ENCODE results near the gene MAP4K4.
"Not testable (repeated sequence)": the region's sequence is repeated elsewhere in the genome, so short reads cannot be mapped to it uniquely, and the experiment has no call there.

The MAP4K4 gene

DNA sequence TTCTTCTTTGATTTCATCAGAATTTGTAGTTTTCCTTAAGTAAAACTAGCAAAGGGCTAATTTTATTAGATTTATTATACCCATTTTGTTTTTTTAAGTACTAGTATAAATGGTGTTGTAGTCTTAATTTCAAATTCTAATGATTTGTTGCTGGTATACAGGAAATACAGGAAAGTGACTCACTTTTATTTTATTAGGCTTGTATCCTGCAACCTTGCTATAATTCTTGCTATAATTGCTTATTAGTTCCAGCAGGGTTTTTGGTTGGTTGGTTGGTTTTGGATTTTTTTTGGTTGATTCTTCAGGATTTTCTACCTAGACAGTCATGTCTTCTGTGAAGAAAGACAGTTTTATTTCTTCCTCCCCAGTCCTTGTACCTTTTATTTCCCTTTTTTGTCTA, 183.6 kb downstream of the MAP4K4 start:
- no peak for DNase-seq

DNA sequence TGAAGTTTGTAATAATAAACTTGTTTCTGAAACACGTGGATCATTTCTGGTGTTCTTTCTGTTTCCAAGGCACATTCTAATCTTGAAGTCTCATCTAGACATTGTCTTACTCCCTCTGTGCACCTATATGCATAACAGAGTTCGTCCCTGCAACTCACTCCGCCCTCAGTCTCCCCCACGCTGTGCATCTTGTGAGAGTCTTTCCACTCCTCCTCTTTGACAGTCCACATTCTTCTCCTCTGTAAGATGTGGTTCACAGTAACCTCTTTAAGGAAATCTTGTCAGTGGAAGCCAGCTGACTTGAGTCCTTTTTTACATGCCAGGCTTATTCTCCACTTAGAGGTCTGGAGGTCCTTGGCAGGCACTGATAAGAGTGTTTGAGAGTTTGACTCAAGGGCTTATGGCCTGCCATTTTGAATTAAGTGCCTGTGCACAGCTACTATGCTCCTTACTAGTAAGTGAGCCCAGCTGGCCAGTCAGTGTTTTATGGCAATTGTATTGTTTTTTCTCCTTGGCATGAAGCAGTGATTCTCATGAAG, 185.3 kb downstream of the MAP4K4 start:
- DNase-seq, result no peak

DNA sequence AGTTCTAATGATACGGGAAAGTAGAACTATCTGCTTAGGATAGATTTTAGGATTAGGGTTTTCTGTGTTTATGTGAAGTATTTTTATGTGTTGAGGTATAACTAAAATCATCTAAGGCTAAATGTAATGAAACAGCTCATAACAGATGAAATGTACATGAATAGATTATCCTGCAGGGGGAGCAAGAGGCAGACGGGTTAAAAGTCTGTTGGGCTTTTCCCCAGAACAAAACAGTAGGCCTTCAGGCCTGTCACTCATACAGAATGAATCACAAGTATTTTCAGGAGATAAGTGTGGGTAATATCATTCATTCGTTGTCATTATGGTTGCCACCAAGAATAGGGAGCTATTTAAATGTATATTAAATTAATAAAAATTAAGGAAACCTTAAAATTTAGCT, 186.4 kb downstream of the MAP4K4 start:
- DNase-seq, result peak; percentile 50

DNA sequence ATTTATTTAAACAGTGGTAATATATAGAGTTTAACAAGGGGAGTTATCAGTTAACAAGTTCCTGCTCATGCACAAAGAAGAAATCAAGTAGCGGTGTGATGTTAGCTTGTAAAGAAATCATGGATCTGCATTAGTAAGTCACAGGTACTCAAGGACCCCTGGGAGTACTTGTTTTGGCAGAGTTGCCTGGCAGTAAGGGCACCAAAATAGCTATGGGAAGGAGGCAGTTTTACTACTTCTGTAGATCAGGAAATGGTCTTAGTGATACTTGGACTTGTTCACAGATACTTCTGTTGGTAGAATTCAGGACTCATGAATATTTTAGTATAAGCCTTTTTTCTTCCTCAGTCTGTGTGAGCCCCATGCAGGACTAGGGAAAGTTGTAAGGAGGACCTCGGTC, 186.9 kb downstream of the MAP4K4 start:
- no peak for DNase-seq

DNA sequence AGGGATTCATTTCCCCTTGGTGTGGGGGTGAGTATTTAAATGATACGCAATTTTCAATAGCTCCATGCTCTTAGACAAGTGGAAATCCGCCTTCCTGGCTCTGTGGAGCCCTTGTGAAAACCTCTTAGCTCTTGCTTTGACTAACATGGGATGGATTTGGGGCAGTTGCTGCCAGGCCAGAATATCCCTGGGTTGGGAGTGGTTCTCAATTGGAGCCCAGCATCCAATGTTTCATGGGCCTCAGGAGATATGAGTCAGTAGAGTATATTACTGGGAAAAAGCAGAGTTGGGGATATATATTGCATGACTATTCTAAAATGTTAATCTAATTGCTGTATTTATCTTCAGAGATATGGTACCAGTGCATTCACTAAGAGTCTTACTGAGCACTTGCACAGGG, 189.8 kb downstream of the MAP4K4 start:
- DNase-seq, result no peak

DNA sequence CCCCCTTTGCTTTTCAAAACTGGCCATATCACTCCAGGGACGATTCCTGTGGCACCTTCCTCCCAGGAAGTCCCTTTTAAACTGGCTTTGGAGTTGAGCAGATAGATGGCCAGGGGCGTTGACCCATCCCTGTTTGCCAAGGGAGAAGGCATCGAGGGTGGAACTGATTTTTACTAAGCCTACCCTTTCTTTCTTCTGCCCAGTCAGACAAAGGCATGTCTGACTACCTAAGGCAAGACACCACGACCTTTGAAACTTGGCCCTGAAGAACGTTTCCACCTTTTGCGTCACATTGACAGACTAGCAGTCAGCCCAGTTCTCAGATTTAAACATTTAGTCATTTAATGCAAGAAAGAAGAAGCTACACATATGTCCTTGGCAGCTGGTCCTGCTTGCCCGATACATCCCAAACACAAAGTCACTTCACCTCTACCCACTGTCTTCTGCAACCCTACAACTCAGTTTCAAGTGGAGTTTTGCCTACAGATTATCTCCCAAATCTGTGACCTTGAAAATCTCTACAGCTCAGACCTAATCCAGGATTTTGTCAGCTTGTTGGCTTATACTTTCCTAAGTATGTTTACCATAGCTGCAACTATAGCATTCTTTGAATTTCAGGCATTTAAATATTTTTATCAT, 192.1 kb downstream of the MAP4K4 start:
- no peak for DNase-seq

DNA sequence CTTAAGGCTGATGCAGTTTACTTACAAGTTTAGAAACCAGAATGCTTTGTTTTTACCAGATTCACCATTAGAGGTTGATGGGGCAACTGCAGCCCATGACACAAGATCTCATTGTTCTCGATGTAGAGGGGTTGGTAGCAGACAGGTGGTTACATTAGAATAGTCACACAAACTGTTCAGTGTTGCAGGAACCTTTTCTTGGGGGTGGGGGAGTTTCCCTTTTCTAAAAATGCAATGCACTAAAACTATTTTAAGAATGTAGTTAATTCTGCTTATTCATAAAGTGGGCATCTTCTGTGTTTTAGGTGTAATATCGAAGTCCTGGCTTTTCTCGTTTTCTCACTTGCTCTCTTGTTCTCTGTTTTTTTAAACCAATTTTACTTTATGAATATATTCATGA, 194.9 kb downstream of the MAP4K4 start:
- DNase-seq, result no peak

DNA sequence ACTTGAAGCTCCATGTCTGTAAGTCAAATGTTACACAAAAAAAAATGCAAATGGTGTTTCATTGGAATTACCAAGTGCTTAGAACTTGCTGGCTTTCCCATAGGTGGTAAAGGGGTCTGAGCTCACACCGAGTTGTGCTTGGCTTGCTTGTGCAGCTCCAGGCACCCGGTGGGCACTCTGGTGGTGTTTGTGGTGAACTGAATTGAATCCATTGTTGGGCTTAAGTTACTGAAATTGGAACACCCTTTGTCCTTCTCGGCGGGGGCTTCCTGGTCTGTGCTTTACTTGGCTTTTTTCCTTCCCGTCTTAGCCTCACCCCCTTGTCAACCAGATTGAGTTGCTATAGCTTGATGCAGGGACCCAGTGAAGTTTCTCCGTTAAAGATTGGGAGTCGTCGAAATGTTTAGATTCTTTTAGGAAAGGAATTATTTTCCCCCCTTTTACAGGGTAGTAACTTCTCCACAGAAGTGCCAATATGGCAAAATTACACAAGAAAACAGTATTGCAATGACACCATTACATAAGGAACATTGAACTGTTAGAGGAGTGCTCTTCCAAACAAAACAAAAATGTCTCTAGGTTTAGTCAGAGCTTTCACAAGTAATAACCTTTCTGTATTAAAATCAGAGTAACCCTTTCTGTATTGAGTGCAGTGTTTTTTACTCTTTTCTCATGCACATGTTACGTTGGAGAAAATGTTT, 196.3 kb downstream of the MAP4K4 start:
- DNase-seq, result no peak

DNA sequence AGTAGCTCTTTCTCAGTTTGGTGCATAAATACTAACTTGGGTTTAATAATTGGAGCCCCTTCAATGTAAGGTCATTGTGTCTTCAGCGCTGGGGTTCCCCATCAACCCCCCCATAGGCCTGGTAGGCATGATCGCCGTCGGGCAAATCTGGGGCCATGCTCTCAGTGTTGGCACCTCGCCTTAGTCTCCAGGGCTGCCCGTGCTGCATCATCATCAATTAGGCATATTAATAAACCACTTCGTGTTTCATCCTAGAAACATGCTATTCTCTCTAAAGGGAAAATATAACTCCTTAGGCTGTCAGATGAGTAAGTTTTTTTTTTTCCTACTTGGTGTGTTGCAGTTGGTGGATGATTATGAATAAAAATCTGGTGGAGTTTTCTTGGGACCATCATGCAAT, 197.5 kb downstream of the MAP4K4 start:
- no peak for DNase-seq

DNA sequence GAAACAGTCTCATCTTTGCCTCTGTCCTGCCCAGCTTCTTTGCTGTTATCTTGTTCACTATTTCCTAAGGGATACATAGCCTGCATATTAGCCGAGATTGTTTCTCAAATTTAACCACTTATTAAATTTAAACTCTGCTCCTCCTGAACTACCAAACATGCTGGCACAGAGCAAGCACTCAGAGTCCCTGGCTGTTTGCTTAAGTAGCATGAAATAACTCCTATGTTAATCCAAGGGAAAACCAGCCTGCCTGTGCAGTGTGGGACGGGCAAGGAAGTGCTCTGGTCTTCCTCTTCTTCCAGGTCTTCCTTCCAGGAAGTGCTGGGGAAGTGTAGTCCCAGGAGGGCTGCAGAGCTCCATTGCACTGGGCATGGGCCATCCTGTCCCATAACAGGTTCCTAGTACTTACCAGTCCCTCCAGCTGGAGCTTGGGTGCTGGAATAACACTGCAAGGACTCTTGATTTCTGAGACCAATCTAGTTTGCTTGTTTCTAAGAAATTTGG, 198.4 kb downstream of the MAP4K4 start:
- no peak for DNase-seq

DNA sequence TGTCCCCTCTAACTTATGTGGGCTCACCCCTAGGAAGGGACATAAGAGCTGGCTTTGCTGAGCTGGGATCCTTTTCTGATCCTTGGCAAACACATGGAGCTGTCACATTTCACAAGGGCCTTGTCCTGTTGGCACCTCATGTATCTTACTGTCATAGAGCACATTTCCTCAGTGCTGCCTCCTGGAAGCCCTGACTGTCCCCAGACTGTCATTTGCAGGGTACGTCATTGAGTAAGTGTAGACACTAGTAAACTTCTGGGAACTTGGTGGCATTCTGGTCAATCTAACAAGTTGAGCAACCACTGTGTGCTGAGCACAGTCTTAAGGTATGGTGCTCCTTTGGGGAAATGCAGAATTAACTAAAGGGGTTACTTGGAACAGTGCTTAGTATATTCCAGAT, 199.8 kb downstream of the MAP4K4 start:
- DNase-seq, result no peak

DNA sequence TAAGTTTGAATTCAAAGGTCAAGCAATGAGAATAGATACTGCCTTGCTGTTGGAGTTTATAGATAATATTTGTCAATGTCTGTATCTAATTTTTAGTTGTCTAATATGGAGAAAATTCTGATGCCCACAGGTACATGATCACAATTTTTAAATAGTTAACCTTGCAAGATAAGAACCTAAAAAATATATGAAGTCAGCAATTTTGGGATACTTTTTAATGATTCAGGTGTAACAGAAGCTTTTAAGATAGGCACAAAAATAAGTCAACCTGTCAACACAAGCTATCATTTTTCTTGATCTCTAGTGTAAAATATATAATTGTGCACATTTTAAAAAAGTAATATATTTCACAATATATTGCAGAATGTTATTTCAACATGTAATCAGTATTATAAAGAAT, 201.8 kb downstream of the MAP4K4 start:
- no peak for DNase-seq

DNA sequence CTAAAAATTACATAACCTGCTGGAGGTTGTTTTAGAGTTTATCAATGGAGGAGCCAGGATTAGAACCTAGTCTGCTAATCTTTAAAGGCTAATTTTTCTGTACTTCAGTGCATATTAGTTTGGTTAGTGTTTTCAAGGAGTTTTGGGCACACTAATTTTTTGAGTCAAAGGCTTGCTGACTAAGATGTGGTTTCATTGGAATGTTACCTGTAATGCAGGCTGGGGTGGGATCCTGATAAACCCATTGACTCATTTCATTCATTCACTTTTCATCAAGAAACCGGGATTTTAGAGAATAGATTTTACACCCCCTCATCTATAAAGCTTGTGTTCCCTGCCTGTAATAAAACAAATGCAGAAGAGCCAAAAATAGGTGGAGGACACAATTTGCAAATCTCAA, 202.4 kb downstream of the MAP4K4 start:
- DNase-seq, result no peak

DNA sequence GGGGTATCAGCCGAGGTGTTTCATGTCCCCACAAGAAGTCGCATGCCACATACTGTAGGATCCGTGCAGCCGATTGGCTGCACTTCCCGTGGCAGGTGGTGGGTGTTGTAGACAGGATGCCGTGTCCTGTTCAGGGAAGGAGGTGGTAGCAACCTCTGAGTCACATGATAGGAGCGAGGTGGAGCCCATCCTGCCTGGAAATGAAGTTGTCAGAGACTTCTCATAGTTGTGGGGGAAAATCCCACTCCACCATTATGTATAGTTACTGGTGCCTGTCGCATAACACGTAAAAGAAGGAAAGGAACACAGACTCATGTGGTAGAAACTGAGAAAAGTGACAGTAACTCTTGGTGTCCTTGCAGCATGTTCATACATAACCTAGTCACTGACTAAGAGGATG, 202.9 kb downstream of the MAP4K4 start:
- no peak for DNase-seq

DNA sequence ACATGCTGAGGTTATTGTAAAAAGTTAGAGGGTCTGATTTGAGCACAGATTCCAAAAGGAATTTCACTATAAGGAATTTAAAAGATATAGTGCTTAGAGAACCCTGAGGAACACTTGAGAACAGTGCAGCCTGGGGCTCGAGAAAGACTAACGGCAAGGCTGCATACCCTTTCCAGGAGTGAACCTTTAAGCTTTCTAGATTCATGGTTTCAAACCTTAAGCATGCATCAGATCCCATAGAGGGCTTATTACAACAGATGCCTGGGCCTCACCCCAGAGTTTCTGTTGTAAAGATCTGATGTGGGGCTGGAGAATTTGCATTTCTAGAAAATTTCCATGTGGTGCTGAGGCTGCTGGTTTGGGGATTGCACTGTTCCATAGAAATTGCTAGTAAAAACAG, 203.7 kb downstream of the MAP4K4 start:
- no peak for DNase-seq

DNA sequence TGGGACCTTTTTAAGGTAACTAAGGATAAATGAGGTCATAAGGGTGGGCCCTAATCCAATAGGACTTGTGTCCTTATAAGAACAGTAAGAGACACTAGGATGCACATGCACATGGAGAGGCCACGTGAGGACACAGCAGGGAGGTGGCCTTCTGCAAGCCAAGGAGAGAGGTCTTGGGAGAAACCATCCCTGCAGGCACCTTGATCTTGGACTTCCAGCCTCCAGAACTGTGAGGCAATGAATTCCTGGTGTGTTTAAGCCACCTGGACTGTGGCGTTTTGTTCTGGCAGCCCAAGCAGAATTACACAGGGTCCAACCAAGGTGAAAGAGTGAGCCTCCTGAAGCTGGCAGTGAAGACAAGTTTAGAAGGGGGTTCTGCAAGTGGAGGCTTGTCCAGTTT, 204.7 kb downstream of the MAP4K4 start:
- DNase-seq, result no peak

DNA sequence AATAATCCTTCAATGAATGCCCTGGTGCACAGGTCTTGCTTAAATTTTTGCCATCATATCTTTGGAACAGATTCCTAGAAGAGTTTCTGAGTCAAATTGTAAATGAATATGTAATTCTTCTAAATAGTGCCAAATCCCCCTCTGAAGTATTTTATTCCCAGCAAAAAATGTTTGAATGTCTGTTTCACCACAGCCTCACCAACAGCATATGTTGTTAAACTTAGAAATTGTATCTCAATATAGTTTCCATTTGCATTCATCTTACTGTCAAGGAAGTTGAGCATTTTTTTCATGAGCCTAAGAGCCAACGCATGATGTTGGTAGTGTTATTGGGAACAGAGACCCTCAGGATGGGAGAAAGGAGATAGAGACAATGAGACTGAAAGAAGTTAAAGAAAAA, 207.4 kb downstream of the MAP4K4 start:
- no peak for DNase-seq

DNA sequence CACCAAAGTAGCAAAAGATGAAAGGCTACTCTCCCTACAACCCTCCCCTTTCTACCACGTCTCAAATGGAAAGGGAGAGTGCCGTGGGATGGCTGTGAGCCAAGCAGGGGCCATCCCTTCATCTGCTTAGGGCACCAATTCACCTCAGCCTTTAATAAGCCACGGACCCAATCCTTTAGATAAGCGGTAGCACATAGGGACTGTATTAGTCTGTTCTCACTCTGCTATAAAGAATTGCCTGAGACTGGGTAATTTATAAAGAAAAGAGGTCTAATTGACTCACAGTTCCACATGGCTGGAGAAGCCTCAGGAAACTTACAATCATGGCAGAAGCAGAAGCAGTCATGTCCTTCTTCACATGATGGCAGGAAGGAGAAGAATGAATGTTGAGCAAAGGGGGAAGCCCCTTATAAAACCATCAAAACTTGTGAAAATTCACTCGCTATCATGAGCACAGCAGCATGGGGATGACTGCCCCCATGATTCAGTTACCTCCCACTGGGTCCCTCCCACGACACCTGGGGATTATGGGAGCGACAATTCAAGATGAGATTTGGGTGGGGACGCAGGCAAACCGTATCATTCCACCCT, 208.3 kb downstream of the MAP4K4 start:
- no peak for DNase-seq

DNA sequence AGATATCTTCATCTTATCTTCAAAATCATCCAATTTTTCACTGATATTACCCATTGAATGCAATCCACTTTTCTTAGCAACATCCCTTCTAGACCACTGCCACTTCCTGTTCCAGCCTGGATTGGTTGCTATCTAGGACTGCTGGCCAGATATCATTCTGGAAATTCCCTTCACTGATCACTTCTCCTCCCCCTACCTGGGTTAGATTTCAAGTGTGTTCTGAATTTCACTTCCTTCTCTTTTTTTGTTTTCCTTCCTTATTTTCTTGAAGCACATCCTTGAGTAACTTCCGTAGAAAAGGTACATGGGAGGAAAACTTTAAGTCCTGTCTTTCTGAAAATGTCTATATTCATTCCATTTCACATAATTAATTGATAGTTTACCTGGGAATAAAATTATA, 212.3 kb downstream of the MAP4K4 start:
- no peak for DNase-seq

DNA sequence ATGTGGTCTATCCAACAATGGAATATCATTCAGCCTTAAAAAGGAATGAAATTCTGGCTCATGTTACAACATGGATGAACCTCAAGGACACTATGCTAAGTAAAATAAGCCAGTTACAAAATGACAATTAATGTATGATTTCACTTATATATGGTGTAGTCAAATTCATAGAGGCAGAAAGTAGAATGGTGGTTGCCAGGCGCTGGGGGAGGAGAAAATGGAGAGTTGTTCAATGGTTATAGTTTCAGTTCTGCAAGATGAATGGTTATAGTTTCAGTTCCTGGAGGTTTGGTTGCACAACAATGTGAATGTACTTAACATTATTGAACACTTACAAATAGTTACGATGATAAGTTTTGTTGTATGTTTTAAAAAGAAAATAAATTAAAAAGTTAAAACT, 215.0 kb downstream of the MAP4K4 start:
- DNase-seq, result no peak

DNA sequence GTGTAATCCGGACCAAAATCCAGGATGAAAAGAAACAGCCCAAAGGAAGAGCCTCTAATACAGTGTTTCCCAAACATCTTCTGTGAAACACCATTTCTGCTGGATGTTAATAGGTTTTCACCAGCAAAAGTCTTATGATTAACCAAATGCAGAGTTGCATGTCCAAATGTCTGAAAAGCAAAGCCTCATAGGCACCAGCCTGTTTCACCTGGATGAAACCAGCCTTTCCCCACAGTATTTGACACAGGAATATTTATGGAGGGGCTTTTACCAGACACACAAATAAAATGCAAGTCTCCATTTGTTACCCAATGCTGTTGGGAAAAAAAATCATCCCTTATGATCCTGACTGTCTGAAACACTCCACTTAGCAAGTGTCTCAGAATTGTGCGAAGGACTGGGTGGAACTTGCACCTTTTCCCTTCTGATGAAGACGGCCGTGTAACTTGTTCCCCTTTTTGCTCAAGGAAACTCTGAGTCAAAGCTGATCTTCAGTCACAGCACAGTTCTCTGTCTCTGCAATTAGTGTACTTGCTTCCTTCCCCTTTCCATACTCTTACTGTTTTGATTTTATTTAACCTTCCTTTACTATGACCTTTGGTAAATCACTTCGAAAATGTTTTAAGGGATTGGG, 223.9 kb downstream of the MAP4K4 start:
- DNase-seq, result peak; percentile 7

DNA sequence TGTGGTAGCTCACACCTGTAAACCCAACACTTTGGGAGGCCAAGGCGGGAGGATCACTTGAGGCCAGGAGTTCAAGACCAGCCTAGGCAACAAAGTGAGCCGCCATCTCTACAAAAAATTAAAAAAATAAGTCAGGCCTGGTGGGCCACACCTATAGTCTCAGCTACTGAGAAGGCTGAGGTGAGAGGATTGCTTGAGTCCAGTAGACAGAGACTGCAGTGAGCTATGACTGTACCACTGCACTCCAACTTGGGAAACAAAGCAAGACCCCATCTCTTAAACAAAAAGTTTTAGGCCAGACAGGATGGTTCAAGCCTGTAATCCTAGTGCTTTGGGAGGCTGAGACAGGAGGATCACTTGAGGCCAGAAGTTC, 224.4 kb downstream of the MAP4K4 start:
- DNase-seq, result no peak

DNA sequence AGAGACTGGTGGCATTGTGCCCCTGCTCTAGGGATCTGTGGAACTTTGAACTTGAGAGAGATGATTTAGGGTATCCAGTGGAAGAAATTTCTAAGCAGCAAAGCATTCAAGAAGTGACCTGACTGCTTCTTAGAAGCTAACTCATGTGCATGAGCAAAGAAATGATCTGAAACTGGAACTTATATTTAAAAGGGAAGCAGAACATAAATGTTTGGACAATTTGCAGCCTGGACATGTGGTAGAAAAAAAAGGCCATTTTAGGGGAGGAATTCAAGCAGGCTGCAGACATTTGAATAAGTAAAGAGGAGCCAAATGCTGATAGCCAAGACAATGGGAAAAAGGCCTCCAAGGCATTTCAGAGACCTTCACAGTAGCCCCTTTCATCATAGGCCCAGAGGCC, 226.8 kb downstream of the MAP4K4 start:
- not testable (repeated sequence) for DNase-seq

DNA sequence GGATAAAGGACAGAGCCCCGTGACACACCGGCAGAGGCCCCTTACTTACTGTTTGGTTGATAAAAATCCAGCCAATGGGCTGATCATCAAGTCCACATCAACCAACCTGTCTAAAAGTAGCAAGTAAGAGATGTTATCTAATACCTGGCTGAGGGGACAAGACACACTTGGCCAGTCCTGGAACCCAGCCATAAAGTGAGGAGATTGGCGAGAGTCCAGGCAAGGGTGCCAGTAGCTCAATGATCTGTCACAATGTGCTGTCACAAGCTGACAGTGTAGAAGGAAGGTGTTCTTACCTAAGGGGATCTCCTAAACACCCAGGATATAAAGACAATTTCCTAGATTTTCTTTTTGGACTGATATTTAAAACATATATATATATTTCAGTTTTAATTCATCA, 232.5 kb downstream of the MAP4K4 start:
- DNase-seq, result no peak
